ENCODE measurements around the gene GMIP. TPM values are rescaled to one million over a fixed set of nuclear protein-coding genes. Genes with fewer than 3 reads are reported as not detected.

GMIP gene
- total RNA-seq, 1 donor from 2014 or later = 61.2 TPM

GRCh38 chr19:19652482-19653295 lies 9.2 kb upstream of the GMIP start:
- Mint-ChIP-seq H3K4me1 (no peaks in the 10 kb centered on the region), H3K27me3 (no peaks in the 10 kb centered on the region), H3K36me3 (ENCODE audit: low read depth) (peaks cover 64% of the 10 kb centered on the region)

DNA sequence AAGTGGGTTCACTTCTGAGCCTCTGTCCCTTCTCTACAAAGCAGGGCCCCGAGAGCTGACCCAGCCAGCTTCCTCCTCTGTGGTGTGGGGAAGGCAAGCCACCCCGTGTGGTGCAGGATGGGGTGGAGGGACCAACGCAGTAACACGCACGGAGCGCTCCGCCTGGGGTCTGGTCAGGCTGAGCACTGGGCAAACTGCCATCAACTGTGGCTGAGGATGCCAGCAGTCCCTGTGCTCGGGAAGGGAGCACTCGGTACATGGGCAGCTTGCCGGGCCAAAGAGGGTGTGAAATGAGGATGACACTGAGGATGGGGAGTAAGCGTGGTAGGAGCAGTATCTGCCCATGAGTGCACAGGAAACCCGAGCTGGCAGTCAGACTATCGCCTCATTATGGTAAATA lies 7.6 kb upstream of the GMIP start:
- H3K27me3 Mint-ChIP-seq = no peaks in the 10 kb centered on the region
- H3K9me3 Mint-ChIP-seq = no peaks in the 10 kb centered on the region
- intact Hi-C loops (cut with micrococcal nuclease) = no loop called here
- peaks cover 61% of the 10 kb centered on the region for H3K36me3 Mint-ChIP-seq (ENCODE audit: low read depth)
- no peak overlapping the region for H3K4me3 Mint-ChIP-seq
- no peak overlapping the region for H3K27ac Mint-ChIP-seq
- H3K4me1 Mint-ChIP-seq = no peaks in the 10 kb centered on the region
- DNase-seq = no peak

More at GRCh38 chr19:19652482-19653295, 9.2 kb upstream of the GMIP start:
- Mint-ChIP-seq H3K27ac (no peak overlapping the region), H3K9me3 (no peaks in the 10 kb centered on the region), H3K4me3 (no peak overlapping the region)
- intact Hi-C loops (cut with micrococcal nuclease) = no loop called here
- DNase-seq = no peak

DNA sequence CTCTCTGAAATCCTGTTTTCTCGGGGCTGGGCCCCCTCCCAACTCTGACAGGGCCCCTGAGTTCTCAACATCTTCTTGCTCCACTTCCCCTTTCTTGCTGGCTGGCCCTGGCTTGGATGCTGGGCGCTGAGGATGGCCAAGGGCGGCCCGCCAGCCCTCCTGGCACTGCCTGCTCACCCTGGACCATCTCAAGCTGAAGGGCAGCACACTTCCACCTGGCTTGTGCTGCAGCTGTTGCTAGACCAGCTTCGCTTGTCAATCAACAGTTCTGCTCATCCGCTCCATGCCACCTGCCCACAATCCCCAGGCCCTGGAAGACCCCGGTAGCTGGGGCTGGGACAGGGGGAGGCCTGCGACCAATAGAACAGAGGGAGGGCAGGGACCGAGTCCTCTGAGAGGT lies 6.9 kb upstream of the GMIP start:
- Mint-ChIP-seq H3K27ac (no peak overlapping the region), H3K4me3 (no peak overlapping the region), H3K9me3 (no peaks in the 10 kb centered on the region), H3K36me3 (ENCODE audit: low read depth) (peaks cover 63% of the 10 kb centered on the region), H3K27me3 (no peaks in the 10 kb centered on the region), H3K4me1 (no peaks in the 10 kb centered on the region)
- DNase-seq = no peak
- intact Hi-C loops (cut with micrococcal nuclease) = no loop called here

- peak overlapping the region; percentile 53 for H3K27ac Mint-ChIP-seq
- intact Hi-C loops (cut with micrococcal nuclease) = no loop called here
- H3K27me3 Mint-ChIP-seq = no peaks in the 10 kb centered on the region
- no peak for DNase-seq
- no peaks in the 10 kb centered on the region for H3K9me3 Mint-ChIP-seq
- H3K4me1 Mint-ChIP-seq = no peaks in the 10 kb centered on the region
- H3K4me3 Mint-ChIP-seq = no peak overlapping the region
- H3K36me3 Mint-ChIP-seq (ENCODE audit: low read depth) = peaks cover 65% of the 10 kb centered on the region
Measured at GRCh38 chr19:19649580-19649995, 6.1 kb upstream of the GMIP start.

DNA sequence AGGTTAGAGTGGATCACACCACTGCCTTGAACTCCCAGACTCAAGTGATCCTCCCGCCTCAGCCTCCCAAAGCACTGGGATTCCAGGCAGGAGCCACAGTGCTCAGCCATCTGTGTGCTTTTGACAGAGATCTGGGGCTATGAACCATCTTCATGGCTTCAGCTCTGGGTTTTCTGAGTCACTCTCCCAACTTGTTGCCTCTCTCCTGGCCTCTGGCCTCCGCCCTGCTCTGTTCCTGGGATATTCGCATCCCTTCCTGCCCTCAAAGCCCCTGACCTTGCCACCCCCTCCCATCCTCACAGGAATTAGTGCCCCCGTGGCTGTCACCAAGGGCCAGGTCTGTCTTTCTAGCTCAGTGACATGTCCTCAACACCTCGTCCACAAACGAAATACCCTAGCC lies 5.7 kb upstream of the GMIP start:
- no peak overlapping the region for H3K4me3 Mint-ChIP-seq
- DNase-seq = no peak
- H3K27me3 Mint-ChIP-seq = no peaks in the 10 kb centered on the region
- H3K36me3 Mint-ChIP-seq (ENCODE audit: low read depth) = peaks cover 63% of the 10 kb centered on the region
- H3K9me3 Mint-ChIP-seq = no peaks in the 10 kb centered on the region
- intact Hi-C loops (cut with micrococcal nuclease) = no loop called here
- no peaks in the 10 kb centered on the region for H3K4me1 Mint-ChIP-seq
- H3K27ac Mint-ChIP-seq = peak overlapping the region; percentile 53

GRCh38 chr19:19647037-19647835 lies 3.8 kb upstream of the GMIP start:
- Mint-ChIP-seq H3K27ac (no peak overlapping the region), H3K9me3 (no peaks in the 10 kb centered on the region), H3K4me3 (no peak overlapping the region), H3K36me3 (ENCODE audit: low read depth) (peaks cover 57% of the 10 kb centered on the region), H3K4me1 (peaks cover 8% of the 10 kb centered on the region), H3K27me3 (no peaks in the 10 kb centered on the region)
- intact Hi-C loops (cut with micrococcal nuclease) = no loop called here
- no peak for DNase-seq

DNA sequence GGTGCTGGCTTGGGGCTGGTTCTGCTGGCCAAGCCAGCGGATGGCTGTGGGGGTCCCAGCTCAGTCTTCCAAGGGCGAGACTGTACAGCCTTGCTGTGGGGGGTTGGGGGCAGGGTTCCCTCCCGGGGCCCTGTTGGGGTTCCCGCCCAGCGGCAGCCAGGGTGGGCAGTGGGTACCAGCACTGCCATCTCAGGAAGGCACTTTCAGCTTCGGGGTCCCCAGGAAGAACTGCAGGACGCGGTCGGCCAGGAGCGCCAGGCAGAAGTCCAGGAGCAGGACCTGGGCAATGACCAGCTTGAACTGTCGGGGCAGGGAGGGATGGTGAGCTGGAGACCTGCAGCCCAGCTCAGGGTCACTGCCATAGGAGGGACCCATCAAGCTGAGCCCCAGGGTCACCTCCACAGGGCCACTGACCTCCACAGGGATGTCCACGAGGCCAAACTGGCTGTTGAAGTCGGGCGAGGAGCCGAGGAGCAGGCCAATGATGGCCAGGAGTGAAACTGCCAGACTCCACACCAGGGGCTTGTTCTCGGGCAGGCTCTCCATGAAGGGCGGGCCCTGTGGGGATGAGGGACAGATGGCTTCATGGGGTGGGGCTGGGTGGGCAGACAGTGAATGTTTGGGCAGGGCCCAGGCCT lies 1.9 kb upstream of the GMIP start:
- no peak overlapping the region for H3K27ac Mint-ChIP-seq
- no peak overlapping the region for H3K4me3 Mint-ChIP-seq
- peaks cover 12% of the 10 kb centered on the region for H3K4me1 Mint-ChIP-seq
- DNase-seq = no peak
- intact Hi-C loops (cut with micrococcal nuclease) = no loop called here
- H3K27me3 Mint-ChIP-seq = no peaks in the 10 kb centered on the region
- no peaks in the 10 kb centered on the region for H3K9me3 Mint-ChIP-seq
- H3K36me3 Mint-ChIP-seq (ENCODE audit: low read depth) = peaks cover 49% of the 10 kb centered on the region

GRCh38 chr19:19644054-19644388 lies 564 bp upstream of the GMIP start:
- intact Hi-C loops (cut with micrococcal nuclease) = loop anchor here (1.0 kb wide), 1 partner anchor 112 kb away; no protein-coding TSS in a partner anchor
- no peak for DNase-seq
- no peaks in the 10 kb centered on the region for H3K9me3 Mint-ChIP-seq
- peak overlapping the region; percentile 94 for H3K27ac Mint-ChIP-seq
- peaks cover 14% of the 10 kb centered on the region for H3K4me1 Mint-ChIP-seq
- H3K36me3 Mint-ChIP-seq (ENCODE audit: low read depth) = peaks cover 49% of the 10 kb centered on the region
- H3K4me3 Mint-ChIP-seq = peak overlapping the region; percentile 98
- no peaks in the 10 kb centered on the region for H3K27me3 Mint-ChIP-seq

DNA sequence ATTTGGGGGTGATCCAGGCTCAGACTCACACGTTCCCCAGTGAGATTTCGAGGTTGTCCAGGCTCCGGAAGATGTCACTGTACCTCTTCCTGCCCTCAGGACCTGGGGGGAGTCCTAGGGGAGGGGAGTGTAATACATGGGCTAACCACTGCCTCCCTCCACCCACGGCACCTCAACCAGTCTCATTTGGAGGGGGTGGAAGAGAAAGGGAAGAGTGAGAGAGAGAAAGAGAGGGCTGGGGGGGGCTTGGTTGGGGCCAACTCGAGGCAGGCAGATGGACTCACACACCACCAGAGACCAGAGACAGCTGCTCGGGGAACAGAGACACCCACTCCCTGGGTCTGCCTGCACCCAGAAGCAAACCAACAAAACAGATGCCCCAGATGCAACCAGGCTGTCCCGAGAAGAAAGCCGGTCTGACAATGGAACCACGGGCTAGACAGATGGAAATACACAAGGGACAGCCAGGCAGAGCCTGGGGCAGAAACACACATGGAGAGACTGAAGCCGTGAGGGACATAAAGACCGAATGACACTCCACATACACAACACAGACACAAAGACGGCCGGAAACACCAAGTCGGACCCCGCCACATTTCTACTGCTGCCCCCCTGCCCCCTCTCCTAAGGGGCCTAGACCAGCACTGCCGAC lies 825 bp downstream of the GMIP start:
- peaks cover 14% of the 10 kb centered on the region for H3K4me1 Mint-ChIP-seq

DNA sequence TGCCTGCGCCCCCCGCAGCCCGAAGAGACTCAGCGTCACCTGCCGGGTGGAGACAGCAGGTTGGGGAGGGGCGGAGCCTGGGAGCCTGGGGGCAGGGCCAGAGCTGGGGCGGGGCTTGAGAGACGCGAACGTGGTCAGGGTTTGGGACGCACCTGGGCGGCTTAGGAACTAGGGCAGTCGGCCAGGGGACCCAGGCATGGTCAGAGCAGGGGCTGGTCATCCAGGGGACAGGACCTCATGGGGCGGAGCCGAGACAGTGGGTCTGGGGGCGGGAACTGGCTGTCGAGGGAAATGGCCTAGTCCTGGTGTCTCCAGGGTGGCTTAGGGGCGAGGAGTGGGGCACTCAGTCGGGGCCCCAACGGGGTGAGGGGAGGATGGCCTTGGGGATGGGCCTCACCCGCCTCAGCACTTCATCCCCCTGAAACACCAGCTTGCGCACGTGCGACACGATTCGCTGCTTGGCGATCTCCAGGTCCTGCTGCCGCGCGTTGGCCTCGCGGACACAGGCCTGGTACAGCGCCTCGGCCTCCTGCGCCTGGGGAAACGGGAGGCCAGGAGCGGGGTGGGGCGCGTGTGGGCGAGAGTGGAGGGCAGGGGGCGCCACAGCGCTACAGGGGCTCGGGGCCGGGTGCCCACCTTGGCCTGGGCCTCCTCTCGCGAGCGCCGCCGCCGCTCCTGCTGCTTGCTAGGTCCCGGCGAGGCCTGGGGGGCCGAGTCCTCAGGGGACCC lies 5.8 kb downstream of the GMIP start:
- Mint-ChIP-seq H3K9me3 (no peaks in the 10 kb centered on the region), H3K27me3 (no peaks in the 10 kb centered on the region), H3K4me3 (no peak overlapping the region), H3K36me3 (ENCODE audit: low read depth) (peaks cover 60% of the 10 kb centered on the region), H3K4me1 (peaks cover 18% of the 10 kb centered on the region), H3K27ac (no peak overlapping the region)
- DNase-seq = no peak
- intact Hi-C loops (cut with micrococcal nuclease) = no loop called here

More for the DNA sequence above, 825 bp downstream of the GMIP start:
- H3K36me3 Mint-ChIP-seq (ENCODE audit: low read depth) = peaks cover 49% of the 10 kb centered on the region
- H3K9me3 Mint-ChIP-seq = no peaks in the 10 kb centered on the region
- no peaks in the 10 kb centered on the region for H3K27me3 Mint-ChIP-seq
- intact Hi-C loops (cut with micrococcal nuclease) = loop anchor here (1.0 to 2.0 kb wide), 4 partner anchors 15 to 51 kb away; partner anchors contain the start of gene ATP13A1
- H3K27ac Mint-ChIP-seq = peak overlapping the region; percentile 94
- DNase-seq = peak; percentile 81
- peak overlapping the region; percentile 98 for H3K4me3 Mint-ChIP-seq

GRCh38 chr19:19637186-19637522 lies 6.3 kb downstream of the GMIP start:
- Mint-ChIP-seq H3K27ac (no peak overlapping the region), H3K36me3 (ENCODE audit: low read depth) (peaks cover 61% of the 10 kb centered on the region), H3K9me3 (no peaks in the 10 kb centered on the region), H3K27me3 (no peaks in the 10 kb centered on the region), H3K4me3 (no peak overlapping the region), H3K4me1 (peaks cover 15% of the 10 kb centered on the region)
- DNase-seq = no peak
- intact Hi-C loops (cut with micrococcal nuclease) = no loop called here

GRCh38 chr19:19636573-19637185 lies 6.8 kb downstream of the GMIP start:
- no peak overlapping the region for H3K4me3 Mint-ChIP-seq
- peaks cover 58% of the 10 kb centered on the region for H3K36me3 Mint-ChIP-seq (ENCODE audit: low read depth)
- intact Hi-C loops (cut with micrococcal nuclease) = no loop called here
- no peaks in the 10 kb centered on the region for H3K27me3 Mint-ChIP-seq
- no peak overlapping the region for H3K27ac Mint-ChIP-seq
- H3K9me3 Mint-ChIP-seq = no peaks in the 10 kb centered on the region
- peaks cover 11% of the 10 kb centered on the region for H3K4me1 Mint-ChIP-seq
- no peak for DNase-seq

GRCh38 chr19:19635313-19635702 lies 8.1 kb downstream of the GMIP start:
- peaks cover 11% of the 10 kb centered on the region for H3K4me1 Mint-ChIP-seq
- H3K27me3 Mint-ChIP-seq = no peaks in the 10 kb centered on the region
- H3K27ac Mint-ChIP-seq = no peak overlapping the region
- H3K4me3 Mint-ChIP-seq = no peak overlapping the region
- intact Hi-C loops (cut with micrococcal nuclease) = no loop called here
- H3K36me3 Mint-ChIP-seq (ENCODE audit: low read depth) = peaks cover 60% of the 10 kb centered on the region
- no peak for DNase-seq
- H3K9me3 Mint-ChIP-seq = no peaks in the 10 kb centered on the region

Data from activated CD4-positive, alpha-beta T cell treated with anti-CD3 and anti-CD28 coated beads, Interleukin-2, amount 10 ng/mL, durations not matched to agents 24 days and 14 days (primary cell).